22Rv1 (cell line): ENCODE measurements around the gene USP20.

Source experiments
- H3K27ac ChIP-seq: fragments of 450-650 bp; 2 replicates; pipeline ENCODE4 v1.5.1; 2017
- CTCF ChIP-seq: fragments of 450-650 bp; IDR thresholded peaks from 2 replicates; pipeline ENCODE4 v1.5.1; 2017; ENCODE audit warnings: mild to moderate bottlenecking
- ZFX ChIP-seq: fragments of 450-650 bp; IDR thresholded peaks from 2 replicates; pipeline ENCODE4 v1.6.1; 2017; ENCODE audit warnings: antibody characterized with exemption, borderline replicate concordance

The USP20 gene

GRCh38 chr9:129901993-129902739 lies 66.9 kb downstream of the USP20 start:
- TF ChIP-seq CTCF (no peak), ZFX (no peak)
- no peak overlapping the region for H3K27ac ChIP-seq

- no peak overlapping the region for H3K27ac ChIP-seq
- TF ChIP-seq ZFX (no peak), CTCF (no peak)
Measured at GRCh38 chr9:129902740-129903134, 67.5 kb downstream of the USP20 start.

- no peak overlapping the region for H3K27ac ChIP-seq
- TF ChIP-seq ZFX = no peak
- no peak for TF ChIP-seq CTCF
Measured at GRCh38 chr9:129904734-129905133, 69.5 kb downstream of the USP20 start.

DNA sequence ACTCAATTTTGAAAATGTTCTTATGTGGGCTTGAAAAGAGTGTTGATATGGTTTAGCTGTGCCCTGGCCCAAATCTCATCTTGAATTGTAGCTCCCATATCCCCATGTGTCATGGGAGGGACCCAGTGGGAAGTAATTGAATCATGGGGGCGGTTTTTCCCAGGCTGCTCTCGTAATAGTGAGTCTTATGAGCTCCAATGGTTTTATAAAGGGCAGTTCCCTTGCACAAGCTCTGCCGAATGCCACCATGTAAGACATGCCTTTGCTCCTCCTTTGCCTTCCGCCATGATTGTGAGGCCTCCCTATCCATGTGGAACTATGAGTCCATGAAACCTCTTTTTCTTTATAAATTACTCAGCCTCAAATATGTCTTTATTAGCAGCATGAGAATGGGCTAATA lies 71.0 kb downstream of the USP20 start:
- no peak overlapping the region for H3K27ac ChIP-seq
- TF ChIP-seq ZFX (no peak), CTCF (no peak)

DNA sequence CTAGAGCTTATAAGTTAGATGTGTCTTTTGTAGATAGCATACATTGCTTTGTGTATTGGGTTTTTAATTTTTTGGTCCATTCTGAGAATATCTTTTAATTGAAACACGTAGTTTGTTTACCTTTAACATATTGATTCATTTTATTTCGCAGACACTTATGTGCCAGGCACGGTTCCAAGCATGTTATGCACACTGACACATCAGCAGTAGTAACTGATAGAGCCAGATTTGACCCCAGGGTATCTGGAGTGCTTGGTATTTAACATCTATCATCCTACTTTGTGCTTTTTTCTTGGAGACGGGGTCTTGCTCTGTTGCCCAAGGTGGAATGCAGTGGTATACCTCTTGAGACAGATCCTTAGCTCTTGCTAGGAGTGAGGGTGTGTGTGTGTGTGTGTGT lies 71.9 kb downstream of the USP20 start:
- no peak overlapping the region for H3K27ac ChIP-seq
- TF ChIP-seq ZFX = no peak
- no peak for TF ChIP-seq CTCF

DNA sequence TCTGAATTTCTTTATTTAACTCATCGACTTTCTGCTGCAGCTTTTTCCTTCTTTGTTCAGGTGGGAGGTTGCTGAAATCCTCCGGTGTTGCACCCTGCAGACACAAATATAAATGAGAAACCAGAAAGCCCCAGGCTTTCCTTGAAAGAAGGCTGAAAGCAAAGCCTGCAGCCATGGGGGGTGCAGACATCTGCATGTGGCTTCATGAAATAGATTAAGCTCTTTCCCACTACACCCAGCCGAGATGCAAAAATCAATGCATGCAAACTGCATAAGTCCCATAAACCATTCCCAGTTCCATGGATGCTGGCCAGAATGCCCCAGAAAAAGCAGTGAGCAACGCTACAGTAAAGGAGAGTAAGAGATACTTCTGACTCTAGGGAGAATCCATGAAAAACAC lies 73.6 kb downstream of the USP20 start:
- TF ChIP-seq ZFX = no peak
- no peak for TF ChIP-seq CTCF
- no peak overlapping the region for H3K27ac ChIP-seq

- H3K27ac ChIP-seq = no peak overlapping the region
- TF ChIP-seq CTCF = no peak
- no peak for TF ChIP-seq ZFX
Measured at GRCh38 chr9:129909851-129910250, 74.6 kb downstream of the USP20 start.
